Stimulated activated CD8-positive, alpha-beta memory T cell treated with anti-CD3 and anti-CD28 coated beads, Interleukin-15, amount 100 ng/mL, for 4 hours (primary cell): Measurements from ENCODE around the gene ADAMTS5.

Experiments used
- DNase-seq, 2 donors: peaks; one replicate each; pipeline ENCODE4 v3.0.0-alpha.2; 2020; ENCODE audit warnings: low read depth in 2 of 2

Gene ADAMTS5

DNA sequence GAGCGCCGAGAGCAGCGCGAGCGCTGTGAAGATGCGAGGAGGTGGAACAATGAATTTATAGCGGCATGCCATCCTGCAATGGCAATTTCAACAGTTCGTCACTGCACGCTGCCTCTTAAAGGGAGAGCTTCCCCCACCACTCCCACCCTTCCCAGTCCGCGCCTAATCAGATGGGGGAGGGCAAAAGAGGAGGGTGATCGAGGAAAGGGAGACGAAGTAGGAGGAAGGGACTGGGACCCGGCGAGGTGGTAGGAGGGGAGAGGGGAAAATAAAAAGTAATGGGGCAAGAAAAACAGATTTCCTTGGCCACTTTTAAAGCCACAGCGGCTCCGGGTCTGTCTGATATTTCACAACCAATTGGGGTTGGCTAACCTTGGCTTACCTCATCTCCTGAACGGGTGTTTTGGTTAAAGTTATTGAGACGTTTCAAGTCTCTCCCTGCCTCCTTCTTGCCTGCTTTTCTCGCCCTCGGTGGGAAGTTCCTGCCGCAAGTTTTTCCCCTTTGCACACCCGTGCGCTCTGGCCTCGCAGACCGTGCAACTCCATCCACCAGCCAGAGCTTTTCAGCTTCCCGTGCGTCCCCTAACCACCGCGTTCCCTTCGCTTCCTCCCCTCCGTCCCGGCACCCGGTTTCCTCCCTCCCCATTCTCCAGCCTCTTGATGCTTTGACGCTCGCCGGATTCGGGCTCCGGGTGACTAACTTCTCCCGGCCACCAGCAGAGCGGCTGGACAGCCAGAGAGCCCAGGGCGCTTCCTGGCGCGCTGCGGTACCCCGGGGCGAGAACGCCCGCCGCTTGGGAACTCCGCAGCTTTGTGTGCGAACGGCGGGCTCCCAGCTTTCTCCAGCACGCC is at the start of gene ADAMTS5:
Gene ADAMTS5 (minus strand): TSS at position 27 of the 852 bp plus-strand sequence. CDS start 697 bp downstream, outside the sequence.
- no peak for DNase-seq

DNA sequence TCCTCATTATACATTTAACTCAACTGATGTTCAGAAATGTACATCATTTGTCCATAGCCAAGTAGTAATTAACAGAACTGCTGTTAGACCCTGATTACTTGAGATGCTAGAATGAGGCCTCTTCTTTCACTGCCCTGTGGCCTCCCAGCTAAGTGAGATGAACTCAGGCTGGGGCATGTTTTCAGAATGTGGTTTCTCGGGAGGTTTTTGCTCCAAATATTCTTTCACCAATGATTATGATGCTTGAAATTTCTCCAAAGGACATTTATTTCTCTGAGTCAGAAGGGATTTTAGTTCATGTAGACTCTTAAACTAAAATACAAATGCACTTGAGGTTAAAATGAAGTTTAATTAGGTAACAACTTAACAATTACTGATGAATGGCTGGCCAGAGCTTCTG is 34.6 kb upstream of the ADAMTS5 start:
- DNase-seq = no peak

DNA sequence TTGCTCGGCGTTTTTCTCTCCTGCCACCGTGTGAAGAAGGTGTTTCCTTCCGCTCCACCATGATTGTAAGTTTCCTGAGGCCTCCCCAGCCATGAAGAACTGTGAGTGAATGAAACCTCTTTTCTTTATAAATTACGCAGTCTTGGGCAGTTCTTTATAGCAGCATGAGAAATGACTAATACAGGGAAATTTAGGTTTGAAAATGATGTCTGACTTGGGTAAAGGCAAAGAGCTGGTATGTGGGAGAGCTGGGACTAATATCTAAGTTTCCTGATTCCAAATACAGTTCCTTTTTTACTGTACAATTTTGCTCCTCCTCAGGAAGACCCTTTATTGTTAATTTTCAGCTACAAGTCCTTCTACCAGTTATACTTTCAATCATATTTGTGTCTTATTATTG is 16.7 kb upstream of the ADAMTS5 start:
- no peak for DNase-seq

DNA sequence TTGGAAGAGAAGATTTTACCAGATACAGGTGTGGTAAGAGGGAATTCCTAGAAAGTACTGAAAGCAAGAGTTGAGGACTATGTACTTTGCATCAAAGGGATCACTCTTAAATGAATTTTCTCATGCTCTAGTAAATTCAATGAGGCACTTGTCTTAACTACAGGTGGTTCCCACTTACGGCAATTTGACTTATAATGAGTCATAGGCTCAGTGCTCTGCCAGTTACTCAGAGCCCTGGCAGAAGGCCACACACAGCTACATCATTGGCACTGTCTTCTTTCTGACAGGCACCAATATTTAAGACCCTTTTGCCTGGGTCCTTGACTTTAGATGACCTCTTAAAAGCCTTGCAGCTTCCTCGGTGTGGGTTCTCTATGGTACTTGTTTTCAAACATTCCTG is 15.9 kb upstream of the ADAMTS5 start:
- no peak for DNase-seq

DNA sequence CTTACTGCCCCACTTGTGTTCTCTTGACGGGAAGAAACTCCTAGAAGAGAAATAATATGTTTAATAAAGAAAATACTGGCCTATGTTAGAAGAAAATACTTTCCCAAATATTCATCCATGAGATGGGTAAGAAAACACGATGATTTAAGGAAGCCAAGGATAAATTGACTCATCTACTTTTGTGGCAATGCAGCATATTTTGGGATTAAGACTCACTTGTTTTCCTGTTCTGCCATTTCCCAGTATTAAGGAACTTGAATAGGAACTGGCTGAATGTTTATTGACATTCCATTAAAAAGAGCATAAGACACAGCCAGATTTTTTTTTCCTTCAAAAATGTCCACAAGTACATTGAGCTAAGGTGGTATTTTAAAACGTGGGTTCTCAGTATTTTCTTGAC is 10.9 kb upstream of the ADAMTS5 start:
- no peak for DNase-seq

DNA sequence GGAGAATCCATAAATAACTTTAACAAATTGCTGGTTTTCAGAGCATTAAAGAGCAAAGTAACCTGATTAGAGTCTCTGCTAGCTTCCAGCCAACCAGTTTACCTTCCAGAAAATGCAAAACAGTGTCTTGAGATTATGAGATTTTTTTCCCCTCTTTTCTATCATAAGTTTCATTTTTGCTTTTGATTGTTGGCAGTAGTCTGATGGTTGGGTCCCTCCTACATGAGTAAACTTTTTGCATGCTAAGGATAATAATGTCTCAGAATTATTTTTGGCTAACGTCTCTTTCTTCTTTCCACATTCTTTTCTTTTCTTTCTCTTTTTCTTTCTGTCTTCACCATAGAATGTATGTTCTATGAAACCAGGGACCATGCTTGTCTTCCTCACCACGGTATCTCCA is 6.3 kb upstream of the ADAMTS5 start:
- DNase-seq = no peak

DNA sequence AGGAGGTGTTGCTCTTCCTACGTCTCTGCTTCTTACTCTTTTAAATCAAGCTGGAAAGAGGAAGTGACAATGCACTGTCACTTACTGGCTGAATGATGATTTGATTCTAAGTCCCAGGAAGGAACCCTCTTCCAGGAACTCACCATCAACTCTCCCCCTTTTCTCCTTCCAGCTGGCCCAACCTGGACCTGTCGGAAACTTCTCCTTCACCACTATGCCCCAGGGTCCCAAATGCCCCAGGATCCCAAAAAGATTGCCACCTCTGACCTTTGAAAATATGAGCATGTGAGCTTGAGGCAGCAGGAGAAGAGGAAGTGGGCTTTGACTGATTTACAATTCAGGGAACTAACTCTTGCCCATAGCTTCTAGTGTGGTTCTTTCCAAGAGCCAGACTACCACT is 5.3 kb upstream of the ADAMTS5 start:
- DNase-seq = no peak

DNA sequence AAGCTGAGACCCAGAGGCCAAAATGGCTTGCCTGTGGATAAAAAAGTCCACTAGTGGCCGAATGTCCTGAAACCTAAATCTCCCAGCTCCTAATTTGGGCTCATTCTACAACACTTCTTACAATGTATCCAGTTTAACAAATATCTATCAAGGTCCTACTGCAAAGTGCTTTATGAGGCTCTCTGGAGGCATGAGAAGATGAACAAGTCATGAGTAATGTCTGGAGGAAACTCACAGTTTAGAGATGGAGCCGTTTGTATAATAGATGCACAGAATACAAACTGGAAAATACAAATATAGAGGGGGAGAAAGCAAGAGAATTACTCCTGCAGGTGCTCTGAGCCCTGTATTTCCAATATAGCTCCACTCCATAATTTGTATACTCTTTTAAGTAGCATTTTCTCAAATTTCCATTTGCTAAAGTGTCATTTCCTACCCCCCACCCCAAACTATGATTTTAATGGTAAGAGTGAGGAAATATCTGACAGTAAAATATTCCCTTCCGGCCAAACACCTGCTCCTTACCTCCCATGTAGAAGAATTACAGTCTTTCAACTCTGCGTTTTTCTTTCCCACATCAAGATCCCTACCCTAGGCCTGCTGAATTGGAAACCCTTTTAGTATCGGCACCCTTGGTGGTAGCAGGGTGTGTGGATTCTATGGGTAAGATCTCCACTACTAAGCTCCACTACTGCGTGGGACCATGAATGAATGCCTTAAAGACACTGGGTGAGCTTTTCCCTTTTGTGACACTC is 3.3 kb upstream of the ADAMTS5 start:
- no peak for DNase-seq

DNA sequence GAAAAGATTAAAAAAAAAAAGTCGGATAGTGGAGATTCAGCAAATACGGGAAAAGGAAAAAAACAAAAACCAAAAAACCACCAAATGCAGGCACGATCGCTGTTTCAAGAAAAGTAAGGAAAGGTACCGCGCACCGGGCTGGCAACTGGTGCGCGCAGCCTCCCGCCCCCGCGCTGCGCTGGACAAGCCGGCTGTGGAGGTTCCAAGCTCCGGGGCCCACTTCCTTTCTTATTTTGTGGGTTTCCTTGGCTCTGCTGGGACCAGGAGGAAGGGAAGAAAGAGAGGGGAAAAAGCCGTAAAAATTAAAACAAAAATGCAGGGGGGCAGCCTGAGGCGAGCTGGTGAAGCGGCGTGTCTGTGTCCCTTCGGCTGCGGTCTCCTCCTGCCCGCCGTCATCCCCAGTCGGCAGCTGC is 233 bp downstream of the ADAMTS5 start:
- DNase-seq = no peak

DNA sequence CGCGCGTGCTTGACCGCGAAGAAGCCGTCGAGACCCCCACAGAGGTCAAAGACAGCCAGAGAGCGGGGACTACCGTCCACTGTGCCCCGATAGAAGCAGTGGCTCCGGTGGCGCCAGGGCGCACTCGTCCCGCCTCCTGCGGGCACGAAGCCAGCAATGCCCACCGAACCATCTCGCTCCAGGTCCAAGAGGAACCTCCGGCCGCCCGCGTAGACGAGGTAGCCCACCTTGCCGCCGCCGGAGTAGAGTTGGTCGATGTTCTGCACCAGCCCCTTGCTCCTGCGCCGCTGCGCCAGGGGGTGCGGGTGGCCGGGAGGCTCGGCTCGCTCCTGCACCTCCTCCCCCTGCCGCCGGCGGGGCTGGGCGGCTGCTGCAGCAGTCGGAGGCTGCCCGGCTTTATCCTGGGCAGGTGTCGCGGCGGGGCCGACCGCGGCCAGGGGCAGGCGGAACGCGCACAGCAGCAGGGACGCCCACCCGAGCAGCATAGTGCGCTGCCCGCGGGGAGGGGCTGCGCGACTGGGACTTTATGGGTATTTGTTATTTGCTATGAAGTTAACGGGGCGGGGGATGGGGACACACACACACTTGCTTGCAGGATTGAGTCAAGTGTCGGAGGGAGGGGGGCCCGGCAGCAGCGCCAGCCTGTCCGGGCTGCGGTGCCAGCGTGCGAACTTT is 844 bp downstream of the ADAMTS5 start:
- DNase-seq = no peak

DNA sequence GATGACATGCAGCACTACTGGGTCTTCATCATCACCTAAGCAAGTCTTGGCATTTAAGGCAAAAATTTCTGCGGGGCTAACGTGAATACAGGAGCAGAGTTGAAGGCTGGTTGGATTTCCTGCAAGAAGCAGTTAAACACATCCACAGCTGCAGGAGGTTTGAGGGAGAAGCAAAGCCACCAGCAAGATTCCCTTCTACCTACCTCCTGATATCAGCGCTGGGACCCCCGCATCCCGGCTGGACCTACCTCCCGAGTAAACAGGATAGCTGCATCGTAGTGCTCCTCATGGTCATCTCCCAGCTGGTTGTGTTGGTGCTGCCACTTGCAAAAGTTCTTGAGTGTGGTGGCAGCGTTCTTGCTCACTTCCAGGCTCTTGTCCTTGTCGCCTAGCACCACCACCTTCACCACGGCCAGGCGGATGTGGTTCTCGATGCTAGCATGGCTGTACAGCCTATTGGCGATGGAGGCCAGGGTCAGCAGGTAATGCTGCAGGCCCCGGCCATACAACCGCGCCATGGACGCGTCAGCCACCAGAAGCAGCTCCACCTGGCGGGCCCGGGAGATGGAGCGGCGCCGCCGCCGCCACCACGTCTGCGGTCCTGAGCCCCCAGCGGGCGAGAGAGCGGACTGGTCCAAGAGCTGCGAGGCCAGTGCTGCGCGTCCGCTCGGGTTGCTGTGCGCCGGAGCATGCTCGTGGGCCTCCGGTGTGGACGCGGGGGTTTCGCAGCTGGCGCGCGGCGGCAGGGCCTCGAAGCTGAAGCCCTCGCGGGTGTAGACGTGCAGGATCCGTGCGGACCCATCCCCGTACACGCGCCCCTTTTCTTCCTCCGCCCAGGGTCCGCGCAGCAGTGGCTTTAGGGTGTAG is 1.6 kb downstream of the ADAMTS5 start:
- no peak for DNase-seq

DNA sequence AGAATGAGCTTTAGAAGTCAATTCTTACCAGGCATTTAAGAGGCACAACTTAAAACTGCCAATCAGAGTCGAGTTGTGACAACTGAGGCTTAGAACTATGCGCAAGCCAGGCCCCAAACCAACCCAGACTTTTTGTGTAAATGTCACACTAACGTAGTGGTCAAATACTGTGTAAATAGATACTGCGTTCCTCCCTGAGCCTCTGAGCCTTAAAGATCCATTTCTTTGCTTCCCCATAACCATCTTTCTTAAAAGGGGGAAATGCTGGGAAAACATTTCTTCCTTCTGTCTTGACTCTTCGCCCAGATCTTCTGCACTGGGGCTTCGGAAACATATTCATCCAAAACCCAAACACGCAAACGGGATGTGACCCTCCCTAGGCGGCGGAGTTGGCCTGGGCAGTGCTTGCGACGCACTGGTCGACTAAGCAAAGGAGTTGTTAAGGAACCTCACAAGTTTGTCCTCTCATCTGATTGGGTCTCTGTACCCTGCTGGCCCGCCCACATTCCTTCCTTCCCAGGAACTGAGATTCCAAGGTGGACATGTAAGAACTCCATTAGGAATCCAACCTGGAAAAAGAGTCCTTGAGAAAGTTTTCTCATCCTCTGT is 2.6 kb downstream of the ADAMTS5 start:
- no peak for DNase-seq

DNA sequence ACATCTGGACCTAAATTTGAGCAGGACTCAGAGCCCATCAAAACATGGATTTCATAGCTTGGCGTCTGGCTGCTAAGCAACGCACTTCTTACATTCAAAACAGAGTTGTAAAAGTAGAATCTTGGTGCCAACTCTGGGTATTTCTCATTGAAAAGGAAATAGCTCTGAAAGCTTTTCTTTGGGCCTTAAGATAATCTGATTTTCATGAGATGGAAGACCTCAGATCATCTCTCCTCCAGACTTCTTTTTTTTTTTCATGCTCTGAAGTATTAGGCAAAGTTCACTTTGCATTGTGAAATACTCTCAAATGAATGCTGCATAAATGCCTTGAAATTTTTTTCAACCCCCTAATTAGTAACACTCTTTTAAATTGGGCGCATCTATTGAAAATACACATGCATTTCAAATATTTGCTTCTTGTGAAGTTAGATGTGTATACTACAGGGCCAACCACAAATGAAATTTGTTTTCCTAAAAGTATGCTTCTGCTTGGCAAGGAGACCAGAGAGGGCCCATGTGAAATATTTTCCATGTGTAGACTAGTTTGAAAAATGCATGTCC is 4.2 kb downstream of the ADAMTS5 start:
- DNase-seq = no peak

DNA sequence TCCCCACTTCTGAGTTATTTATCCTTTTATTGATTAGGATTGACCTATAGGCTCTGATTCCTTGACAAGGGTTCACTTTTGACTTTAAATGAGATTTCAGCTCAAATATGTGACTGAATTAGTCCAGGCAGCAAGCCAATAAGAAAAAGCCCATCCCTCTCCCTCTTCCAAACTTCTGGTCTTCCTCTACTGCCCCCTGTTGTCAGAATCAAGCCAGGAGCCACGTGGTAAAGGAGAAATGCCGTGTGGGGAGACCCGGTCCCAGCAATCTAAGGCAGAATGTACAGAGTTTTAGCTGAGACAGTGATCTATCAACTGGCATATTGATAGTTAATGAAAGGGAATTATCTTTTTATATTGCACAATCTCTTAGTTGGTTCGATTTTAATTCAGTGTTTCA is 5.2 kb downstream of the ADAMTS5 start:
- no peak for DNase-seq

DNA sequence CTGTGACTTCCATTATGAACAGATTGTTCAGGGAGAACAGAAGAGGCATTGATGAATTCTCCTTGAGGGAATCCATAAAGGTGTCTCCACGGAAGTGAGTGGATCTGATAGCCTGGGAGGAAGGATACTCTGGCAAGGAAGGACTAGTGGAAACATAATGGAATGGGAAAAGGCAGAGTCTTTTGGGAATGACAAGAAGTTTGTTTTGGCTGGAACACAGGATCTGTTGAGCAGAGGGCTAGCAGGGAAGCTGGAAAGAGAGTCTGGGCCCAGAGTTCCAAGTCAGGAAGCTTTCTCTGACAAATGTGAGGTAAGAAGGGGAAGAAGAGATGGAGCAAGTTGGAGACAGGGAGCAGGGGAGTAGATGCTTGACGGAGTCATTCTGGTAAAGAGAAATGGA is 8.1 kb downstream of the ADAMTS5 start:
- DNase-seq = no peak

DNA sequence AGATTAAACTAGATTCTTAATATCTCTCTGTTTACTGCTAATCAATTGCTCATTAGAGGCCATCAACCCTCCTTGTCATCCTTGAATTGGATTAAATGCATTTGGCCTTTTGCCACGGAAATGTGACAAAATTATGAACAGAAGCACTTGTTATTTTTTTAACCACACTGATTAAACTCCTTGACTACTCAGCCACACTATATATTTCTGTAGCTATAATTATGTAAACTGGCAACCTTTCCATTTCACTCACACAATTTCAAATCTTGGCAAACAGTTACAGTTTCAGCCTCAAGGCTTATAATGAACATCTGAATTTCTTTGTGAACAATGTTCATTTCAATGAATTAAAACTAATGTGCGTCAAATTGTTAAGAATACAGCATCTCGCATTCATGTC is 10.1 kb downstream of the ADAMTS5 start:
- no peak for DNase-seq

DNA sequence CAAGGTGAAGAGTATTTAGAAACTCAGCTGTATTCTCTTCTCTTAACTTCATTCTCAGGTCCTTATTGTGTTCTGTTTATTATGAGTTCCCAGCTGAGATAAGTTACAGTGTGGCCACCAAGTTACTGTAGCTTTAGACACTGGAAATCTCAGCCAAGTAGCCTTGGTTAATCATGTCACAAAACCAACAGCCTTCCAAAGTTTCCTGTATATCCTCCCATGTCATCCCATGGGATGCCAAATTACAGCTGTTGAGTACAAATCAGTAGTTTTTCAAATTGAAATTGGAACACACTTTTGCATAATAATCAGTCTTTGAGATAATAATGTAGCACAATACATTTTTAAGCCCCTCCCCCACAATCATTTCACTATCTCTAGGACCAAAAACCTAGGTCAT is 10.7 kb downstream of the ADAMTS5 start:
- DNase-seq = no peak

DNA sequence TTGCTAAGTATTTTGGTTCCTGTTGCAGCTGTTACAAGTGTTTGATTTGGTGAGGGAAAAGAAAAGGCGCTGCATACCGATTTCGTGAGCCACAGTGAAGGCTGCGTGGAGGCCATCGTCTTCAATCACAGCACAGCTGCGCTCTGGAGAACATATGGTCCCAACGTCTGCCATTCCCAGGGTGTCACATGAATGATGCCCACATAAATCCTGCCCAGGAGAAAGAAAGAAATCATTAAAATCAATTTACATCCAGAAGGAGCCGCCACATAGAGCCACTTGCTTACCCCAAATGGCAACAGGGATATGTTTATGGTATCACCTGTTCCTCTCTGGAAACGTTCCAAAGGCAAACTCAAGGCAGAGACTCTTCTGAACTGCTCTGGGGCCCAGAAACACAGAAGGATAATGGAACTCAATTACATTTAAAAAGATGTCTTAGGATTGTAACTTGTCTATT is 12.2 kb downstream of the ADAMTS5 start:
- no peak for DNase-seq

DNA sequence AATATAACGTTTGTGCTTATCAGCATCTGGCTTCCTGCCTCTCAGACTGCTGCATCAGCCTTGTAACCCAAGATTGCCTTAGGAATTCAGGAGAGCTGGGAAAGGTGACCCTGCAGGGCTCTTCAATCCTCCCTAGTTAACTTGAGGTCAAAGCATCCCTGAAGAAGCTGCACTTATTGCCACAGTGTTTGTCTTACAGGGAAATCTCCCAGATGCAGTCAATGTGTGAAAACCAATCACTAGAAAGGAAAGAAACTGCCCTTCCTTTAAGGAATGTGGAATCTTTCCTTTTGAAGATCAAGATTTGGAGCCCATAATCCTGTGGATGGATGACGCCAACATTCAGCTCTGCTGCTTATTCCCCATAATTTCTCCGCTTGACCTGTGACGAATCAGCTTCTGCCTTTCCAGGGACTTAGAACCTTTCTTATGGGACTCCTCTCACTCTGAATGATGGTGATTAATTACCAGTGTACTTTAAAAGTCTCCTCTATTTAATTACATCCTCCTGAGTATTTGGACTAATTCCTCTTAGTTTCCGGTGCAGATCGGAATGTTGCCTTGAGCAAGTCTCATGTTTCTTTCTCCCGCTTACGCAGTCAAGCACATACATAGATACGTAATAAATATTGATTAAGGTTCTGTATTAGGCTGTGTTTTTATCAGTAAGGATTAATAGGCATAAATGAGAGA is 14.4 kb downstream of the ADAMTS5 start:
- DNase-seq = no peak

DNA sequence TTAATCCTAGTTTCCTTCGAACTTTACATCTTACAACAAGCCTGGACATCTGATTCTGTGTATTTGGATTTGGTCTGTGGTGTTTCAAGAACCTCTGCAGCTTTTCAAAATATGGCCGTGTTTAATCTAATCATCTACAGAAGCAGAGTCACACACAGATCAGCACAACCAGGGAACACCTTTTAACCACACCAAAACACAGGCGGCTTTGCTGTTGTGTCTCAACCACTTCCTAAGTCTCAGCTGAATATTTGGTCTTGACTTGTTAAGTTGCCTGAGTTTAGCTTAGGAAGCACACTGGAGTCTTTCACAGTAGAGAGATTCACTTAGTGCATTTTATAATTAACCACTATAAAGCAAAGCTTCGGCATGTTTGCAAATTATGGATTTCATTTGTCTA is 17.1 kb downstream of the ADAMTS5 start:
- DNase-seq = no peak
